H1 (cell line): Measurements from ENCODE around the gene EYA2. TPM values are rescaled to one million over a fixed set of nuclear protein-coding genes. Genes with fewer than 3 reads are reported as not detected.

Experiments used
- CTCF ChIA-PET: fragments of 300-600 bp; sonication (Branson Sonifier 250); formaldehyde crosslinking; loops from one replicate; lab custom pipeline; 2021; ENCODE audit not compliant: partially characterized antibody; lab: Charles Lee
- POLR2A ChIA-PET: fragments of 300-600 bp; sonication (Branson Sonifier 250); formaldehyde crosslinking; loops from one replicate; lab custom pipeline; 2021; ENCODE audit warnings: inconsistent platforms; ENCODE audit not compliant: partially characterized antibody; lab: Charles Lee
- DNase-seq, 2 experiments: peaks; one replicate each; pipeline versions ENCODE4 v3.0.0 to v3.0.0-alpha.2; 2010 to 2022; ENCODE audit warnings: low spot score in 2 of 2, low read depth in 1 of 2, mixed read lengths in 1 of 2
- FAIRE-seq: peaks from 2 replicates; lab custom pipeline; 2011; peaks lifted over from hg19 to GRCh38; lab: Jason Lieb, UNC
- H2AFZ ChIP-seq: 2 replicates; pipeline ENCODE4 v1.8.1; 2012; ENCODE audit warnings: low read length, inconsistent platforms
- H2AK5ac ChIP-seq: 2 replicates; pipeline ENCODE4 v1.6.1; 2013; ENCODE audit warnings: low read depth, low read length
- H2BK120ac ChIP-seq: replicated peaks from 2 replicates; pipeline ENCODE3; 2013; ENCODE audit warnings: low read depth, low read length, inconsistent platforms
- H2BK12ac ChIP-seq: 2 replicates; pipeline ENCODE4 v1.6.1; 2013; ENCODE audit warnings: low read depth, low read length
- H2BK15ac ChIP-seq: 2 replicates; pipeline ENCODE4 v1.6.1; 2013; ENCODE audit warnings: low read length
- H2BK20ac ChIP-seq: 2 replicates; pipeline ENCODE4 v1.6.1; 2013; ENCODE audit warnings: low read length
- H2BK5ac ChIP-seq: 2 replicates; pipeline ENCODE4 v1.6.1; 2013; ENCODE audit warnings: low read depth, low read length
- H3K14ac ChIP-seq: 2 replicates; pipeline ENCODE4 v1.6.1; 2013; ENCODE audit warnings: inconsistent platforms; ENCODE audit not compliant: insufficient read length
- H3K18ac ChIP-seq: 2 replicates; pipeline ENCODE4 v1.6.1; 2013; ENCODE audit warnings: low read length; ENCODE audit errors: extremely low read depth
- H3K23ac ChIP-seq: 2 replicates; pipeline ENCODE4 v1.6.1; 2013; ENCODE audit warnings: inconsistent platforms; ENCODE audit not compliant: insufficient read length
- H3K23me2 ChIP-seq: 2 replicates; pipeline ENCODE4 v1.6.1; 2013; ENCODE audit warnings: low read depth, low read length
- H3K27ac ChIP-seq: 2 replicates; pipeline ENCODE4 v1.6.1; 2011; ENCODE audit warnings: low read depth, low read length, inconsistent platforms
- H3K27me3 ChIP-seq, 4 experiments: replicated peaks in 1 of 4; 1 replicate in 1 of 4; 2 replicates in 3 of 4; pipeline versions ENCODE4 v1.6.1 to v1.8.1; 2011 to 2013; ENCODE audit warnings: low read length in 3 of 4, mild to moderate bottlenecking in 3 of 4, inconsistent platforms in 2 of 4, mixed read lengths in 2 of 4, moderate library complexity in 1 of 4; ENCODE audit not compliant: control insufficient read depth in 3 of 4, insufficient read depth in 3 of 4; ENCODE audit errors: extremely low read depth in 1 of 4
- H3K36me3 ChIP-seq, 4 experiments: 2 replicates each; pipeline versions ENCODE4 v1.6.1 to v1.8.1; 2011 to 2013; ENCODE audit warnings: mild to moderate bottlenecking in 4 of 4, low read length in 3 of 4, moderate library complexity in 2 of 4, control low read depth in 1 of 4, inconsistent platforms in 1 of 4; ENCODE audit not compliant: insufficient read depth in 4 of 4, control insufficient read depth in 2 of 4
- H3K4ac ChIP-seq: replicated peaks from 2 replicates; pipeline ENCODE3; 2013; ENCODE audit warnings: low read length, low read depth, mixed read lengths, inconsistent platforms; ENCODE audit not compliant: insufficient read length
- H3K4me1 ChIP-seq, 4 experiments: replicated peaks in 1 of 4; 1 replicate in 1 of 4; 2 replicates in 3 of 4; pipeline versions ENCODE4 v1.6.1 to v1.8.1; 2011 to 2013; ENCODE audit warnings: low read length in 3 of 4, inconsistent platforms in 2 of 4, mixed read lengths in 1 of 4; ENCODE audit not compliant: insufficient read depth in 4 of 4, control insufficient read depth in 3 of 4
- H3K4me2 ChIP-seq, 2 experiments: 2 replicates each; pipeline versions ENCODE4 v1.6.1 to v1.8.1; 2011 to 2013; ENCODE audit warnings: low read depth in 2 of 2, low read length in 2 of 2, control low read depth in 1 of 2, inconsistent platforms in 1 of 2, mild to moderate bottlenecking in 1 of 2; ENCODE audit not compliant: insufficient read depth in 1 of 2
- H3K4me3 ChIP-seq, 4 experiments: fragments of 200-600, 300-600 bp in 1 of 4; sonication (generic), shearing (Covaris generic), sonication (Bioruptor Twin) in 1 of 4; 2 replicates each; pipeline versions ENCODE4 v1.5.1 to v1.8.1; 2011 to 2016; ENCODE audit warnings: low read length in 4 of 4, low read depth in 3 of 4, control low read depth in 2 of 4, inconsistent platforms in 2 of 4, mild to moderate bottlenecking in 2 of 4, mixed read lengths in 1 of 4, moderate library complexity in 1 of 4; ENCODE audit not compliant: insufficient read depth in 2 of 4; ENCODE audit errors: extremely low read depth in 1 of 4
- H3K56ac ChIP-seq: replicated peaks from 2 replicates; pipeline ENCODE3; 2013; ENCODE audit warnings: low read depth, mild to moderate bottlenecking, mixed read lengths, low read length, inconsistent platforms; ENCODE audit not compliant: insufficient read length
- H3K79me1 ChIP-seq: 2 replicates; pipeline ENCODE4 v1.6.1; 2013; ENCODE audit warnings: low read depth, low read length, control low read depth
- H3K79me2 ChIP-seq, 2 experiments: 2 replicates each; pipeline versions ENCODE4 v1.6.1 to v1.8.1; 2012 to 2013; ENCODE audit warnings: low read length in 2 of 2, mild to moderate bottlenecking in 2 of 2, inconsistent platforms in 1 of 2; ENCODE audit not compliant: insufficient read depth in 2 of 2, control insufficient read depth in 1 of 2
- H3K9ac ChIP-seq, 4 experiments: replicated peaks in 1 of 4; 1 replicate in 1 of 4; 2 replicates in 3 of 4; pipeline versions ENCODE4 v1.6.1 to v1.8.1; 2011 to 2013; ENCODE audit warnings: low read depth in 3 of 4, low read length in 3 of 4, control low read depth in 2 of 4, mild to moderate bottlenecking in 2 of 4, moderate library complexity in 2 of 4, inconsistent platforms in 1 of 4; ENCODE audit errors: extremely low read depth in 1 of 4
- H3K9me3 ChIP-seq, 2 experiments: 2 replicates each; pipeline versions ENCODE4 v1.6.1 to v1.8.1; 2012 to 2013; ENCODE audit warnings: mild to moderate bottlenecking in 2 of 2, moderate library complexity in 2 of 2, control low read depth in 1 of 2, inconsistent platforms in 1 of 2, low read depth in 1 of 2, low read length in 1 of 2, mixed read lengths in 1 of 2; ENCODE audit not compliant: insufficient read depth in 2 of 2
- H4K20me1 ChIP-seq, 2 experiments: replicated peaks in 1 of 2; 2 replicates each; pipeline versions ENCODE3 to v1.8.1; 2011 to 2013; ENCODE audit warnings: inconsistent platforms in 2 of 2, low read length in 2 of 2, mild to moderate bottlenecking in 1 of 2; ENCODE audit not compliant: insufficient read depth in 2 of 2, control insufficient read depth in 1 of 2
- H4K5ac ChIP-seq: 2 replicates; pipeline ENCODE4 v1.6.1; 2013; ENCODE audit warnings: low read length, low read depth, mixed read lengths, inconsistent platforms; ENCODE audit not compliant: insufficient read length
- H4K8ac ChIP-seq: 2 replicates; pipeline ENCODE4 v1.8.0; 2013; ENCODE audit warnings: mild to moderate bottlenecking, moderate library complexity, low read length, inconsistent platforms; ENCODE audit not compliant: insufficient read depth; ENCODE audit errors: extremely low read depth
- H4K91ac ChIP-seq: replicated peaks from 2 replicates; pipeline ENCODE3; 2013; ENCODE audit warnings: low read length, mixed read lengths, inconsistent platforms; ENCODE audit not compliant: insufficient read length
- ATF3 ChIP-seq: IDR thresholded peaks from 2 replicates; pipeline ENCODE4 v1.6.1; 2011; ENCODE audit warnings: low read depth, mild to moderate bottlenecking, low read length; ENCODE audit not compliant: insufficient read depth
- CHD2 ChIP-seq: IDR thresholded peaks from 2 replicates; pipeline ENCODE4 v1.6.1; 2012; ENCODE audit warnings: low read length, improper control_type of control experiment
- CTBP2 ChIP-seq: IDR thresholded peaks from 2 replicates; pipeline ENCODE4 v1.7.0; 2011; ENCODE audit warnings: borderline replicate concordance, mild to moderate bottlenecking, moderate library complexity, mixed read lengths, low read length; ENCODE audit not compliant: insufficient read depth, insufficient read length
- MAX ChIP-seq: IDR thresholded peaks from 2 replicates; pipeline ENCODE4 v1.6.1; 2012; ENCODE audit warnings: inconsistent platforms
- RAD21 ChIP-seq, 2 experiments: IDR thresholded peaks in 1 of 2; conservative IDR thresholded peaks in 1 of 2; 2 replicates each; pipeline ENCODE4 v1.6.1; 2011; ENCODE audit warnings: low read depth in 2 of 2, low read length in 2 of 2, improper control_type of control experiment in 1 of 2, inconsistent platforms in 1 of 2, mild to moderate bottlenecking in 1 of 2, moderate library complexity in 1 of 2
- SP1 ChIP-seq: IDR thresholded peaks from 2 replicates; pipeline ENCODE4 v1.6.1; 2011; ENCODE audit warnings: low read depth, low read length
- TAF1 ChIP-seq: IDR thresholded peaks from 2 replicates; pipeline ENCODE4 v1.6.1; 2011; ENCODE audit warnings: mild to moderate bottlenecking, low read depth, low read length
- YY1 ChIP-seq: IDR thresholded peaks from 2 replicates; pipeline ENCODE4 v1.6.1; 2011; ENCODE audit warnings: low read depth, mild to moderate bottlenecking, low read length
- WGBS, 2 experiments: shearing (Covaris generic) in 1 of 2; methylation state at CpG; one replicate each; pipeline versions ENCODE4 v1.1.6 to v1.1.7; 2013 to 2015; ENCODE audit warnings: low lambda C conversion rate in 2 of 2, mixed read lengths in 2 of 2, inconsistent platforms in 1 of 2, low coverage in 1 of 2, missing lambda C conversion rate in 1 of 2; ENCODE audit not compliant: insufficient replicate concordance in 2 of 2, insufficient coverage in 1 of 2, insufficient read length in 1 of 2; ENCODE audit errors: extremely low coverage in 1 of 2, missing lambda C conversion rate in 1 of 2; 5-methylcytosine and 5-hydroxymethylcytosine counted together
- polyA plus RNA-seq, 7 experiments: library from polyadenylated mRNA; depleted of rRNA in 3 of 7; stranded (reverse) in 5 of 7; unstranded in 2 of 7; fragments of >200 nt in 5 of 7; fragments of 200-250 nt in 2 of 7; gene quantifications; 1 replicate in 5 of 7; 2 replicates in 1 of 7; 4 replicates in 1 of 7; pipeline versions ENCODE4 v1.2.1 to v1.2.3, GENCODE V29; 2011 to 2013; ENCODE audit warnings: missing spikeins in 2 of 7, mixed read lengths in 2 of 7
- total RNA-seq: library from RNA; stranded (reverse); fragmentation: NEBNext Ultra II Directional; extraction: Animal tissue kit (Norgen Biotek cat#: 25700); gene quantifications from 2 replicates; pipeline ENCODE4 v1.2.1, GENCODE V29; 2021
- TF ChIP-seq, protein P1 (sequence below): IDR thresholded peaks from 2 replicates; pipeline ENCODE4 v1.6.1; 2011; ENCODE audit warnings: low read length, improper control_type of control experiment

The EYA2 gene
- total and polyA plus RNA-seq, 2 of the 8 experiments (the other 6 are each of a cell fraction or from before 2014, with no cell fraction given): 1.6 to 1.7 TPM

DNA sequence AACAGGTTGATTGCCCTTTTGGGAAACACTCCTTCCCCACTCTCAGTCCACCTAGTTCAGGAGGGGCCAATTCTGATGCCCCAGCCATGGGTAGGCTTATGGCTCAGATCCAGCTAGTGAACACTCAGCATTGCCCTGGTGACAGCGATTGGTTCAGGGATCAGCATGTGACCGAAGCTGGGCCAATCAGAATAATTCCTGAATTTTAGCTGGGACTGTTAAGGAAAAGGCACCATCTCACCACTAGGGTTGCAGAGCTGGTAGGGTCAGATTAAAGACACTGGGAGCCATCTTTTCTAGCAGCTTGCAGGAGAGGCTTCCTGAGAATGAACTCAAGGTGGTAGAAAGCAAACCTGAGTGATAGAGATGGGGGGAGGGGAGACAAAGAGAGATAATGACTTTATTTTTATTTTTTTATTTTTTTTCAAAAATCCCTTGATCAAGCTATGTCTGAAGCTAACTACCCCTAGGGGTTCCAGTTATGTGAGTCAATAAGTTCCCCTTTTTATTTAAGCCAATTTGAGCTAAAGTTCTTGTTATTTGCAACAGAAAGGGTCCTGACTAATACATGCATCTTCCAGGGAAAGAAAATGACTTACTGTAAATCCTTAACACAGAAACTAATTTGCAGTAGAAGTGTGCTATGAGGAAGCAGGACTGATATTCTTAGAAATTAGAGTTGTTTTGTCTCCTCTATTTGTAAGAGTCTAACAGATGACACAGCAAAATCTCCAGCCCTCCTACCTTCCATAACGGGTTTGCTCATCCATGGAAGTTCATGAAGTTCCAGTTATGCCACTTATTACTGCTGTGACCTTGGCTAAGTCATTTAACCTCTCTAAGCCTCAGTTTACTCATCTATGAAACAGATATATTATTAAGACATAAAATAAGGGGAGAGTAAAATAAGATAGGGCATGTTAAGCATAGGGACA, 44.7 kb downstream of the EYA2 start:
- Histone ChIP-seq H3K27me3 (no peaks in the 10 kb centered on the region), H2AK5ac (no peak overlapping the region), H2BK20ac (no peak overlapping the region), H3K79me1 (no peaks in the 10 kb centered on the region), H3K4me3 (no peak overlapping the region), H3K18ac (no peak overlapping the region), H2BK120ac (no peak overlapping the region), H3K36me3 (no peaks in the 10 kb centered on the region), H4K91ac (no peak overlapping the region), H4K5ac (no peak overlapping the region), H2BK12ac (no peak overlapping the region), H3K4ac (no peak overlapping the region), H3K9me3 (no peaks in the 10 kb centered on the region), H3K23me2 (no peaks in the 10 kb centered on the region; the same call in 1 of the 2 replicates), H2BK15ac (no peak overlapping the region), H3K79me2 (no peaks in the 10 kb centered on the region), H3K4me1 (no peaks in the 10 kb centered on the region), H3K27ac (no peak overlapping the region), H4K20me1 (no peaks in the 10 kb centered on the region), H3K14ac (no peak overlapping the region), H2BK5ac (no peak overlapping the region), H2AFZ (no peak overlapping the region), H3K23ac (no peak overlapping the region), H4K8ac (peak overlapping the region; percentile 22; the same call in 1 of the 2 replicates), H3K56ac (no peak overlapping the region), H3K4me2 (no peak overlapping the region), H3K9ac (no peak overlapping the region)
- 62% methylated on average over 3 of the region's 3 CpGs; no CpG with 5 or more reads in 1 of the 2 experiments for WGBS, 2 experiments
- ChIA-PET CTCF (interaction anchor here (0.7 to 2.6 kb wide), 12 partner anchors 9 to 209 kb away, joined by 3 to 11 read pairs (median 4); no protein-coding TSS in a partner anchor), POLR2A (no interaction called here)
- FAIRE-seq (peak; percentile 80), DNase-seq (no peak)
- TF ChIP-seq CHD2: peak; percentile 59; the same call in 1 of the 2 replicates
- no peak for TF ChIP-seq CTBP2
- TF ChIP-seq YY1: peak; percentile 79
- no peak for TF ChIP-seq TAF1
- TF ChIP-seq, protein P1, sequence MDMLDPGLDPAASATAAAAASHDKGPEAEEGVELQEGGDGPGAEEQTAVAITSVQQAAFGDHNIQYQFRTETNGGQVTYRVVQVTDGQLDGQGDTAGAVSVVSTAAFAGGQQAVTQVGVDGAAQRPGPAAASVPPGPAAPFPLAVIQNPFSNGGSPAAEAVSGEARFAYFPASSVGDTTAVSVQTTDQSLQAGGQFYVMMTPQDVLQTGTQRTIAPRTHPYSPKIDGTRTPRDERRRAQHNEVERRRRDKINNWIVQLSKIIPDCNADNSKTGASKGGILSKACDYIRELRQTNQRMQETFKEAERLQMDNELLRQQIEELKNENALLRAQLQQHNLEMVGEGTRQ: peak; percentile 89
- TF ChIP-seq RAD21 (IDR thresholded peaks at IDR 0.05 in 1 of 2, conservative IDR thresholded peaks at IDR 0.05 in 1 of 2; ENCODE audit: low read depth in 2 of 2, low read length in 2 of 2): peak in 1 of 2 experiments; percentile 40; a peak in 2 of 4 replicates
- TF ChIP-seq MAX: no peak
- peak; percentile 80 for TF ChIP-seq SP1
- TF ChIP-seq ATF3: 0 out of 2 replicates have a peak, but pooled peaks have one; percentile 58
